Thyroid gland (tissue), 4 donors: ENCODE measurements around the gene RNASE3.

Source experiments
- CTCF ChIP-seq, 6 experiments: fragments of 200-600 bp in 3 of 6; fragments of 450-650 bp in 3 of 6; sonication (generic) in 3 of 6; IDR thresholded peaks; one replicate each; pipeline ENCODE4 v1.5.1; 2016 to 2019; ENCODE audit warnings: antibody characterized with exemption in 6 of 6, mild to moderate bottlenecking in 2 of 6, inconsistent platforms in 1 of 6, moderate library complexity in 1 of 6
- POLR2A ChIP-seq, 2 donors: fragments of 450-650 bp; IDR thresholded peaks; one replicate each; pipeline ENCODE4 v1.6.1; 2017; ENCODE audit warnings: antibody characterized with exemption in 2 of 2, mild to moderate bottlenecking in 2 of 2, moderate library complexity in 1 of 2

- no peak for TF ChIP-seq CTCF (IDR thresholded peaks at IDR 0.05)
- TF ChIP-seq POLR2A (IDR thresholded peaks at IDR 0.05) = no peak
Measured at GRCh38 chr14:20848955-20849570, 42.1 kb upstream of the RNASE3 start.
